A549 treated with AZD9567 at 1 μM for 4 hours (cell line): ENCODE measurements around the gene DCST1. TPM values are rescaled to one million over a fixed set of nuclear protein-coding genes. Genes with fewer than 3 reads are reported as not detected.

Experiments used
- total RNA-seq: library from RNA; stranded (reverse); fragments of 200-300 nt; extraction: Qiagen RNA extraction; gene quantifications from 5 replicates; pipeline ENCODE4 v1.2.3, GENCODE V29; 2022; ENCODE audit not compliant: insufficient read depth

DCST1 gene
- total RNA-seq = not detected in 5 replicates

GRCh38 chr1:155033524-155033923 lies at the start of gene DCST1, which contains the start of gene DCST2:
Gene DCST1, plus strand, starts transcription at chr1:155033824. Its CDS starts 213 bp downstream, at chr1:155034037.
Gene DCST2, minus strand, starts transcription at chr1:155033781. Its CDS starts 80 bp downstream, at chr1:155033701.

DNA sequence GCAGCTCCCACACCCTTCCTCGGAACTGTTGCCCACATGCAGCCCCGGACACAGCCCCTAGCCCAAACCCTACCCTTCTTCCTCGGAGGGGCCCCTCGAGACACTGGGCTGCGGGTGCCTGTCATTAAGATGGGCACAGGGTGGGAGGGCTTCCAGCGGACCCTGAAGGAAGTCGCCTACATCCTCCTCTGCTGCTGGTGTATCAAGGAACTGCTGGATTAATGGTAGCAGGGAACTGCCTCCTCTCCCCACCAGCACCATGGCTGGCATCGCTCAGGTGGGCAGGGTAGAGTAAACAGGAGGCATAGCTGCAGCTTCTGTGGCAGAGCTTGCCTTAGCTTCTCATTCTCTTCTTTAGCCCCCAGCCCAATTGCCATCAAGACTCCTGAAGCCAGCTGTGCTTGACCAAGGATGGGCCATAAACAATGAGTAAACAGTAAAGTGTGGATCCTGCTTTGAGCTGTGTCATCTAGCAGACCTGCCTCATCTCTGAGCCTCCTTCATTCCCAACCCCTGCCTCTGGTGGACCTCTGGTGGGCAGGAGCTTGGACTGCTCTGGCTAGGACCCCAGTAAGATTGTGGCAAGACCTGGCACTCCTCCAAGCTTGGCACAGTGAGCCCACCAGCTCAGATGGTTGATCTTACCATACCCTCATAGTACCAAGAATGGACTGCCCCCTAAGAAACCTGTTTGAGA lies 39.9 kb upstream of the DCST1 start, which contains the start of gene LENEP:
LENEP (plus strand) TSS at position 15 of the 697 bp plus-strand sequence; CDS start at position 37, 22 bp downstream.

GRCh38 chr1:155002464-155003226 lies 31.0 kb upstream of the DCST1 start, which contains the start of gene ZBTB7B:
Gene ZBTB7B, plus strand, starts transcription at chr1:155002802. Its CDS starts 11,859 bp downstream, at chr1:155014661.

DNA sequence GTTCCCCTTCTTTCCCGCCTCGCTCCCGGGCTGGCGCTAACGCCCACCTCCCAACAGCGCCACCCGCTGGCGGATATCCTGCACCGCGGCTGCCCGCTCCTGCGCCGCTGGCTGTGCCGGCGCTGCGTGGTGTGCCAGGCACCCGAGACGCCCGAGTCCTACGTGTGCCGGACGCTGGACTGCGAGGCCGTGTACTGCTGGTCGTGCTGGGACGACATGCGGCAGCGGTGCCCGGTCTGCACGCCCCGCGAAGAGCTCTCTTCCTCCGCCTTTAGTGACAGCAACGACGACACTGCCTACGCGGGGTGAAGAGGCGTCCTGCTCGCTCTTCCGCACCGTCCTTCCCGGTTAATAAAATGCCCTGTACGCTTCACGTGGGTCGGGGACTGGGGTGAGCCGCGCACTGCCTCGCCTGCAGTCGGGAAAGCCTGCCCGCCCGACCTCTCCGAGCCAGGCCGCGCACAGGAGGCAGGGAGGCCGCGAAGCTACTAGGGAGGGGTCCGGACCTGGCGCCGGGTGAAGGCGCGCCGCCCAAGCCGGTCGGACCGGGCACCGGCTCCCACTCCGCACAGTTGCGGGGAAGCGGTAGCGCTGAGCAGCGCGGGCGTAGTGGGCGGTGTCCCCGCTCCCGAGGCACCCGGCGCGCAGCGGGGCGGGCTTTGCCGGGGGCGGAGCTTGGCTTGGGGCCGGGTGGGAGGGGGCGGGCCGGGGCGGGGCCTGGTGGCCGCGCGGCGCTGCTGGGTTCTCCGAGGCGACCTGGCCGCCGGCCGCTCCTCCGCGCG lies 17.1 kb downstream of the DCST1 start, which contains the start of gene ADAM15:
ADAM15 (plus strand) TSS at position 757 of the 782 bp plus-strand sequence. CDS start 71 bp downstream, outside the sequence.

GRCh38 chr1:155063550-155064110 lies 30.0 kb downstream of the DCST1 start, which contains the start of gene EFNA4:
Gene EFNA4, plus strand, starts transcription at chr1:155063740. Its CDS starts 84 bp downstream, at chr1:155063824.

GRCh38 chr1:155078469-155079209 lies 45.0 kb downstream of the DCST1 start, which contains the start of gene EFNA3:
Gene EFNA3, plus strand, starts transcription at chr1:155078837. Its CDS starts 105 bp downstream, at chr1:155078942.

Other genes with a start within 250 kb of the DCST1 start
- gene KCNN3, start 163.5 kb upstream of the DCST1 start, total RNA-seq = 0.01 to 0.05 TPM (median 0.03 TPM) in 4 of 5 replicates, not detected in the other
- gene PMVK, start 97.1 kb upstream of the DCST1 start, total RNA-seq = 33.5 to 46.0 TPM (median 43.0 TPM) in 5 replicates
- 8.0 to 15.6 TPM (median 13.9 TPM) in 5 replicates for gene PBXIP1, start 77.7 kb upstream of the DCST1 start, total RNA-seq
- 23.8 to 25.3 TPM (median 24.4 TPM) in 5 replicates for gene PYGO2, start 72.0 kb upstream of the DCST1 start, total RNA-seq
- 163 to 228 TPM (median 221 TPM) in 5 replicates for gene SHC1, start 63.1 kb upstream of the DCST1 start, total RNA-seq
- gene CKS1B, start 59.1 kb upstream of the DCST1 start, total RNA-seq = 350 to 384 TPM (median 355 TPM) in 5 replicates
- gene FLAD1, start 50.5 kb upstream of the DCST1 start, total RNA-seq = 34.0 to 47.4 TPM (median 47.2 TPM) in 5 replicates
- not detected in 5 replicates for gene LENEP, start 40.2 kb upstream of the DCST1 start, total RNA-seq
- 30.4 to 41.5 TPM (median 37.4 TPM) in 5 replicates for gene ZBTB7B, start 31.0 kb upstream of the DCST1 start, total RNA-seq
- 0.38 to 0.88 TPM (median 0.56 TPM) in 4 of 5 replicates, not detected in the other for gene DCST2, start within 50 bp of the DCST1 start, total RNA-seq
- 55.7 to 115 TPM (median 104 TPM) in 5 replicates for gene ADAM15, start 17.5 kb downstream of the DCST1 start, total RNA-seq
- 11.3 to 14.4 TPM (median 13.2 TPM) in 5 replicates for gene EFNA4, start 29.9 kb downstream of the DCST1 start, total RNA-seq
- 7.0 to 11.0 TPM (median 7.7 TPM) in 5 replicates for gene EFNA3, start 45.0 kb downstream of the DCST1 start, total RNA-seq
- 23.7 to 35.1 TPM (median 30.9 TPM) in 5 replicates for gene EFNA1, start 94.1 kb downstream of the DCST1 start, total RNA-seq
- gene SLC50A1, start 102.0 kb downstream of the DCST1 start, total RNA-seq = 32.9 to 44.7 TPM (median 35.7 TPM) in 5 replicates
- 71.3 to 102 TPM (median 100 TPM) in 5 replicates for gene DPM3, start 106.7 kb downstream of the DCST1 start, total RNA-seq
- gene KRTCAP2, start 139.5 kb downstream of the DCST1 start, total RNA-seq = 226 to 261 TPM (median 239 TPM) in 5 replicates
- 1.6 to 2.4 TPM (median 2.0 TPM) in 4 of 5 replicates, not detected in the other for gene TRIM46, start 140.0 kb downstream of the DCST1 start, total RNA-seq
- 3.3 to 11.6 TPM (median 9.6 TPM) in 5 replicates for gene THBS3, start 174.1 kb downstream of the DCST1 start, total RNA-seq
- 71.0 to 72.9 TPM (median 72.6 TPM) in 5 replicates for gene MTX1, start 174.9 kb downstream of the DCST1 start, total RNA-seq
- gene ENTREP3, start 221.7 kb downstream of the DCST1 start, total RNA-seq = 28.4 to 32.9 TPM (median 29.7 TPM) in 5 replicates
- 106 to 136 TPM (median 123 TPM) in 5 replicates for gene SCAMP3, start 228.5 kb downstream of the DCST1 start, total RNA-seq
- gene CLK2, start 239.7 kb downstream of the DCST1 start, total RNA-seq = 18.9 to 35.2 TPM (median 31.1 TPM) in 5 replicates
- 1.6 to 6.1 TPM (median 5.0 TPM) in 5 replicates for gene HCN3, start 243.6 kb downstream of the DCST1 start, total RNA-seq